Stromal cell of bone marrow (primary cell): ENCODE results near the gene RIT2.

Experiments
- DNase-seq: peaks from one replicate; pipeline ENCODE4 v3.0.0-alpha.2; 2012; ENCODE audit warnings: low read depth

RIT2 gene

GRCh38 chr18:43081396-43081795, 34.1 kb downstream of the RIT2 start:
- DNase-seq, result no peak

- no peak for DNase-seq
Measured at GRCh38 chr18:43080671-43081070, 34.8 kb downstream of the RIT2 start.

- no peak for DNase-seq
Measured at GRCh38 chr18:43079422-43079821, 36.1 kb downstream of the RIT2 start.

GRCh38 chr18:43078478-43079092, 36.9 kb downstream of the RIT2 start:
- DNase-seq, result no peak

GRCh38 chr18:43077510-43078308, 37.8 kb downstream of the RIT2 start:
- no peak for DNase-seq

- DNase-seq, result no peak
Measured at GRCh38 chr18:43073771-43074170, 41.7 kb downstream of the RIT2 start.

GRCh38 chr18:43068781-43069180, 46.7 kb downstream of the RIT2 start:
- DNase-seq, result no peak

- DNase-seq, result no peak
Measured at GRCh38 chr18:43067570-43067969, 47.9 kb downstream of the RIT2 start.

GRCh38 chr18:43061816-43062215, 53.7 kb downstream of the RIT2 start:
- DNase-seq, result no peak

GRCh38 chr18:43061318-43061717, 54.2 kb downstream of the RIT2 start:
- DNase-seq, result no peak

- DNase-seq, result peak; percentile 37
Measured at GRCh38 chr18:43060020-43060419, 55.5 kb downstream of the RIT2 start.

GRCh38 chr18:43054815-43055519, 60.5 kb downstream of the RIT2 start:
- DNase-seq, result no peak

- peak; percentile 85 for DNase-seq
Measured at GRCh38 chr18:43049021-43049420, 66.5 kb downstream of the RIT2 start.

GRCh38 chr18:43046322-43046721, 69.2 kb downstream of the RIT2 start:
- no peak for DNase-seq

GRCh38 chr18:43043626-43044025, 71.9 kb downstream of the RIT2 start:
- DNase-seq, result no peak

GRCh38 chr18:43040281-43040680, 75.2 kb downstream of the RIT2 start:
- no peak for DNase-seq

- DNase-seq, result no peak
Measured at GRCh38 chr18:43034683-43035500, 80.6 kb downstream of the RIT2 start.

- no peak for DNase-seq
Measured at GRCh38 chr18:43031169-43031568, 84.3 kb downstream of the RIT2 start.

GRCh38 chr18:43029414-43029813, 86.1 kb downstream of the RIT2 start:
- DNase-seq, result no peak

- no peak for DNase-seq
Measured at GRCh38 chr18:43022874-43023273, 92.6 kb downstream of the RIT2 start.

- DNase-seq, result no peak
Measured at GRCh38 chr18:43017622-43018021, 97.9 kb downstream of the RIT2 start.

GRCh38 chr18:43013486-43013885, 102.0 kb downstream of the RIT2 start:
- DNase-seq, result no peak
